Measurements from ENCODE around the gene EPS8L2. TPM values are rescaled to one million over a fixed set of nuclear protein-coding genes. Genes with fewer than 3 reads are reported as not detected.
A peak's percentile ranks its signal among the peaks of the same experiment; 100 is the strongest.

The EPS8L2 gene
- total and polyA plus RNA-seq, 2 of the 4 experiments (the other 2 are of a cell fraction): 17.2 to 39.4 TPM

DNA sequence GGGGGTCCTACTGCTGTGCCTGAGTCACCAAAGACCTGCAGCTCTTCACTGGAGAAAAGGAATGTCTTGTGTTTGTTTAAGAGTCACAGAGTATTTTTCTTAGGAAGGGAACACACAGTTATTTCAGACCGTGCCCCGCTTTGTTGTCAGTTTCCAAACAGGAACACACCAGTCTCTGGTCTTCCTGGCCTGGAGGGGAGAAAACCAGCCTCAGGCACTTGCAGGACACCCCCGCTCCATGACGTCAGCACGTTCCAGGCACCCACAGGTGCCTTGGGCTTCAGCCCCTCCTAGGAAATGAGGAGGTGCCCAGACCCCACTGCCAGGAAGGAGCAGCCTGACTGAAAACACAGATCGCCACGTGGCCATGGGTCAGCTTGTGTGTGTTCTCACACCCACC is 16.4 kb upstream of the EPS8L2 start:
- Histone ChIP-seq H2AFZ (replicated peaks; ENCODE audit: low read length, poor library complexity) (no peak overlapping the region), H3K14ac (replicated peaks; ENCODE audit: low read depth, low read length) (no peak overlapping the region), H3K27ac (ENCODE audit: insufficient read depth, low read length) (no peak overlapping the region), H2BK5ac (ENCODE audit: low read depth, low read length, poor library complexity, severe bottlenecking) (no peak overlapping the region), H4K91ac (ENCODE audit: insufficient read depth, low read depth, low read length) (no peak overlapping the region), H3K9ac (ENCODE audit: low read depth, low read length) (no peak overlapping the region), H3K4me1 (ENCODE audit: control insufficient read depth, insufficient read depth, low read length) (peaks cover 12% of the 10 kb centered on the region), H2AK5ac (ENCODE audit: low read depth, low read length) (no peak overlapping the region), H3K56ac (ENCODE audit: extremely low read depth, insufficient read depth, low read length) (no peak overlapping the region), H2BK20ac (ENCODE audit: low read depth, low read length) (no peak overlapping the region), H3K9me3 (ENCODE audit: control insufficient read depth, insufficient read depth, low read length) (no peaks in the 10 kb centered on the region), H3K36me3 (ENCODE audit: control insufficient read depth, insufficient read depth, low read length) (peaks cover 37% of the 10 kb centered on the region), H3K18ac (ENCODE audit: low read depth, low read length) (no peak overlapping the region), H4K20me1 (ENCODE audit: insufficient read depth, low read length) (peaks cover 27% of the 10 kb centered on the region), H3K4ac (ENCODE audit: low read depth, low read length) (no peak overlapping the region), H2AK9ac (replicated peaks; ENCODE audit: low read depth, low read length, poor library complexity) (peak overlapping the region; percentile 28), H2BK120ac (ENCODE audit: low read depth, low read length) (no peak overlapping the region), H3K9me1 (ENCODE audit: insufficient read depth, low read length) (peaks cover 19% of the 10 kb centered on the region), H3K4me2 (ENCODE audit: low read depth, low read length) (no peak overlapping the region), H3K4me3 (ENCODE audit: insufficient read depth, low read depth, low read length) (no peak overlapping the region), H2BK15ac (ENCODE audit: low read depth, low read length) (no peak overlapping the region), H3K79me1 (ENCODE audit: low read depth in 1 of 2, low read length in 2 of 2) (peaks cover 17 to 57% of the 10 kb centered on the region in 2 experiments), H4K8ac (ENCODE audit: low read depth in 2 of 2, low read length in 2 of 2) (no peak overlapping the region), H3K27me3 (ENCODE audit: control insufficient read depth, insufficient read depth, low read length) (no peaks in the 10 kb centered on the region), H3K23ac (ENCODE audit: low read depth, low read length) (0 out of 2 replicates have a peak overlapping the region, but pooled peaks have one; percentile 27), H4K5ac (ENCODE audit: low read depth, low read length) (no peak overlapping the region)
- ChIA-PET CTCF (no interaction called here), POLR2A (ENCODE audit: unreplicated experiment) (no interaction called here)
- DNase-seq: no peak
- TF ChIP-seq CHD1 (IDR thresholded peaks at IDR 0.05; ENCODE audit: low read depth, low read length) (no peak), MAZ (IDR thresholded peaks at IDR 0.05; ENCODE audit: borderline replicate concordance, low read depth, low read length) (no peak), MXI1 (IDR thresholded peaks at IDR 0.05; ENCODE audit: borderline replicate concordance, low read depth, low read length) (no peak), FOS (IDR thresholded peaks at IDR 0.05; ENCODE audit: low read depth, low read length) (no peak), CEBPB (IDR thresholded peaks at IDR 0.05; ENCODE audit: low read depth, low read length) (no peak), MAFK (IDR thresholded peaks at IDR 0.05; ENCODE audit: low read depth, low read length) (no peak), RFX5 (IDR thresholded peaks at IDR 0.05; ENCODE audit: low read depth, low read length) (no peak), BHLHE40 (IDR thresholded peaks at IDR 0.05; ENCODE audit: low read depth, low read length) (no peak)
- TF ChIP-seq, protein P1, sequence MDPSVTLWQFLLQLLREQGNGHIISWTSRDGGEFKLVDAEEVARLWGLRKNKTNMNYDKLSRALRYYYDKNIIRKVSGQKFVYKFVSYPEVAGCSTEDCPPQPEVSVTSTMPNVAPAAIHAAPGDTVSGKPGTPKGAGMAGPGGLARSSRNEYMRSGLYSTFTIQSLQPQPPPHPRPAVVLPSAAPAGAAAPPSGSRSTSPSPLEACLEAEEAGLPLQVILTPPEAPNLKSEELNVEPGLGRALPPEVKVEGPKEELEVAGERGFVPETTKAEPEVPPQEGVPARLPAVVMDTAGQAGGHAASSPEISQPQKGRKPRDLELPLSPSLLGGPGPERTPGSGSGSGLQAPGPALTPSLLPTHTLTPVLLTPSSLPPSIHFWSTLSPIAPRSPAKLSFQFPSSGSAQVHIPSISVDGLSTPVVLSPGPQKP (IDR thresholded peaks at IDR 0.05; ENCODE audit: borderline replicate concordance, low read depth, low read length): no peak
- TF ChIP-seq, protein P2, sequence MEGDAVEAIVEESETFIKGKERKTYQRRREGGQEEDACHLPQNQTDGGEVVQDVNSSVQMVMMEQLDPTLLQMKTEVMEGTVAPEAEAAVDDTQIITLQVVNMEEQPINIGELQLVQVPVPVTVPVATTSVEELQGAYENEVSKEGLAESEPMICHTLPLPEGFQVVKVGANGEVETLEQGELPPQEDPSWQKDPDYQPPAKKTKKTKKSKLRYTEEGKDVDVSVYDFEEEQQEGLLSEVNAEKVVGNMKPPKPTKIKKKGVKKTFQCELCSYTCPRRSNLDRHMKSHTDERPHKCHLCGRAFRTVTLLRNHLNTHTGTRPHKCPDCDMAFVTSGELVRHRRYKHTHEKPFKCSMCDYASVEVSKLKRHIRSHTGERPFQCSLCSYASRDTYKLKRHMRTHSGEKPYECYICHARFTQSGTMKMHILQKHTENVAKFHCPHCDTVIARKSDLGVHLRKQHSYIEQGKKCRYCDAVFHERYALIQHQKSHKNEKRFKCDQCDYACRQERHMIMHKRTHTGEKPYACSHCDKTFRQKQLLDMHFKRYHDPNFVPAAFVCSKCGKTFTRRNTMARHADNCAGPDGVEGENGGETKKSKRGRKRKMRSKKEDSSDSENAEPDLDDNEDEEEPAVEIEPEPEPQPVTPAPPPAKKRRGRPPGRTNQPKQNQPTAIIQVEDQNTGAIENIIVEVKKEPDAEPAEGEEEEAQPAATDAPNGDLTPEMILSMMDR (conservative IDR thresholded peaks at IDR 0.05; ENCODE audit: low read depth, low read length): no peak
- TF ChIP-seq, protein P3, sequence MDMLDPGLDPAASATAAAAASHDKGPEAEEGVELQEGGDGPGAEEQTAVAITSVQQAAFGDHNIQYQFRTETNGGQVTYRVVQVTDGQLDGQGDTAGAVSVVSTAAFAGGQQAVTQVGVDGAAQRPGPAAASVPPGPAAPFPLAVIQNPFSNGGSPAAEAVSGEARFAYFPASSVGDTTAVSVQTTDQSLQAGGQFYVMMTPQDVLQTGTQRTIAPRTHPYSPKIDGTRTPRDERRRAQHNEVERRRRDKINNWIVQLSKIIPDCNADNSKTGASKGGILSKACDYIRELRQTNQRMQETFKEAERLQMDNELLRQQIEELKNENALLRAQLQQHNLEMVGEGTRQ (IDR thresholded peaks at IDR 0.05; ENCODE audit: low read depth, low read length): no peak
- no TSS peak for BruUV-seq (replicated peaks)
- no peak for ATAC-seq (ENCODE audit: low read depth)
- intact Hi-C loops (cut with micrococcal nuclease): no loop called here
- 100% methylated on average over 2 of the region's 7 CpGs; no CpG with 5 or more reads in 1 of the 2 experiments for WGBS, 2 experiments (ENCODE audit: extremely low coverage in 2 of 2, insufficient read length in 1 of 2)
- dilution Hi-C loops (cut with HindIII; ENCODE audit: low sequenced_read_pairs, unreplicated experiment): no loop called here
- in situ Hi-C loops (cut with MboI; ENCODE audit: low sequenced_read_pairs): no loop called here
